HG03064 (cell line): ENCODE measurements around the gene MTCP1.

Source experiments
- ATAC-seq: cut with Tn5 transposase; IDR thresholded peaks from one replicate; pipeline ENCODE4 v1.9.1; 2021; ENCODE audit warnings: low read depth; ENCODE audit not compliant: unreplicated experiment

Gene MTCP1, protein sequence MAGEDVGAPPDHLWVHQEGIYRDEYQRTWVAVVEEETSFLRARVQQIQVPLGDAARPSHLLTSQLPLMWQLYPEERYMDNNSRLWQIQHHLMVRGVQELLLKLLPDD

DNA sequence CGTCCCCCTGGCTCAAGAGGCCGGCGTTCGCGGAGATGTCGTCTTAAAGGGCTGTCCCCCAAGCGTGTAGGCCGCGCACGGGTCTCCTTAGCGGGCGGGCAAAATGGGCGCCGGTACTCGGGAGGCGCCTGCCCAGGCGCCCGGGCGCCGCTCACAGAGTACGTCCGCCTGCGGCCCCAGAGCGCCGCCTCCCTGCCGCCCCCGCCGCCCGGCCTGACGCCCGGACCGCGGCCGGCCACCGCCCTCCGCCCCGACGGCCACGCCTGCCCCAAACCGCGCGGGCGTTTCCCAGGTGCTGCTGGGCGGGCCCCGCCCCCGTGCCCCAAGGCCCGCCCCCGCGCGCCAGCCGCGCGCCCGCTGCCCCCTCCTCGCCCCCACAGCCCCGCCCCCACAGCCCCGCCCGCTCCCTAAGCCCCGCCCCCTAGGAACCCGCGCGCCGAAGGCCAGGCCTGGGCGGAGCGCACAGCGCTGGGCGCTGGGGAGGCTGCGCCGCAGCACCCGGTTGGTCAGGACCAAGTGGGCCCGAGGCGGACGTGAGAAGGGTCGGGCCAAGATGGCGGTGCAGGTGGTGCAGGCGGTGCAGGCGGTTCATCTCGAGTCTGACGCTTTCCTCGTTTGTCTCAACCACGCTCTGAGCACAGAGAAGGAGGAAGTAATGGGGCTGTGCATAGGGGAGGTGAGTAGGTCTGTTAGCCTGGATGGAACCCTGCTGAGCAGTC lies at the start of gene MTCP1, which contains the start of the genes BRCC3 and CMC4:
Gene MTCP1, minus strand, starts transcription at position 162 of the 719 bp plus-strand sequence. CDS start 5,126 bp downstream, outside the sequence.
Gene BRCC3, plus strand, starts transcription at position 534 of the 719 bp plus-strand sequence. Its CDS starts 20 bp downstream, at position 554.
Gene CMC4, minus strand, starts transcription at position 162 of the 719 bp plus-strand sequence. CDS start 7,113 bp downstream, outside the sequence.
- peak; percentile 87 for ATAC-seq

DNA sequence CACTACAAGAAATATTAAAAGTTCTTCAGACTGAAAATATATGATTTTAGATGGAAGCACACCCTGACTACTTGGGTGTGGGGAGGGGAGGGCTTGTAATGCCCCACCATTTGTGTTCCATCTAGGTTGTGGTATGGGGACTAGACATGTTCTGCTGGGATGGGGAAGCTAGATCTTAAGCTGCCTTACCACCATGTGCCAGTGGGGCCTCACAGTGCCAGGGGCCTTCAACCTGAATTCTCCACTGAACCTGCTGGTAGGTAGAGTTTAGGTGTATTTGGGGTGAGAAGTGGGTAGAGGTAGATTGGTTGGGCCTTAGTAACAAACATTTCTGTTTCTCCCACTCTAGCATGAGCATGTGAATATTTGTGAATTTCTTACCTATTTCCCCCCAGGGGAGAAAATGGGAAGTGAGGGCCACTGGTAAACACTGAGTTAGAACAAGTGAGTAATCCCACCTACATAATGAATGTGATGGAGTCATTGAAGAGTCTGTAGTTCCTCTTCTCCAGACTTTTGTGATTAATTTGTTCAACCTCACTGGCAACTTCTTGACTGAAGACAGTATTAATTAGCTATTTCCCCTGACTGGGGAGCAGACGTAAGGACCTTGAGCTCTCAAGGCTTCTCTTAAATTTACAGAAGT lies 44.4 kb upstream of the MTCP1 start:
- ATAC-seq = no peak

DNA sequence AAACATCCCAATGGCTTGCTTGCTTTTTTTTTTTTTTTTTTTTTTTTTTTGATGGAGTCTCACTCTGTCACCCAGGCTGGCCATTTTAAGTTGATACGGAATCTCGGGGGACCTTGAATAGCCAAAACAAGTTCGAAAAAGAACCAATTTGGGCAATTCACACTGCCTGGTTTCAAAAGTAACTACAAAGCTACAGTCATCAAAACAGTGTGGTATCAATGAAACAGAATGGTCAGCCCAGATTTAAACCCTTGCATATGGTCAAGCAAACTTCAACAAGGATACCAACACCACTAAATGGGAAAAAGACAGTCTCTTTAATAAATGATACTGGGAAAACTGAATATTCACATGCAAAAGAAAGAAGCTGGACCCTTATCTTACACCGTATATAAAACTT lies 42.2 kb upstream of the MTCP1 start:
- ATAC-seq = no peak

DNA sequence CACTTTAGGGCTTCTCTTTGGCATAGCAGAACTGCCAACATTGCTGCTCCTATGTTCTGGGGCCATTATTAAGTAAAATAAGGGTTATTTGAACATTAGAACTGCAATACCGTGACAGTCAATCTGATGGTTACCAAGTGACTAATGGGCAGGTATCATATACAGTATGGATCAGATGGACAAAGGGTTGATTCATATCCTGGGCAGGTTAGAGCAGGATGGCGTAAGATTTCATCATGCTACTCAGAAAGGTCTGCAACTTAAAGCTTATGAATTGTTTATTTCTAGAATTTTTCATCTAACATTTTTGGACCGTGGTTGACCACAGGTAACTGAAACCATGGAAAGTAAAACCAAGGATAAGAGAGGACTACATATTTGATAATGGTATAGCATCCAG lies 41.2 kb upstream of the MTCP1 start:
- ATAC-seq = no peak

DNA sequence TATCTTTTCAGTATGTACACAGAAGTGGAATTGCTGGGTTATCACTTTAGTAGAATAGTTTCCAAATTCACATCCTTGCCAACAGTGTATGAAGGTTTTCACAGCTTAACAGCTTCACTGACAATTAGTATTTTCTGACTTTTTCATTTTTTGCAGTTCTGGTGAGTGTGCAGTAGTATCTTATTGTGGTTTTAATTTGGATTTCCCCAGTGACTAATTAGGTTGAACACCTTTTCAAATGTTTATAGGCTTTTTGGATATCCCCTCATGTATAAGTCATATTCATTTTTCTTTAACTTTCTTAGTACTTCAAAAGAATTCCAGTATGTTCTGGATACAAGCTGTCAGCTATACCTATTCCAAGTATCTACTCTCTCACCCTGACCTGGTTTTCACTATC lies 37.5 kb upstream of the MTCP1 start:
- no peak for ATAC-seq

DNA sequence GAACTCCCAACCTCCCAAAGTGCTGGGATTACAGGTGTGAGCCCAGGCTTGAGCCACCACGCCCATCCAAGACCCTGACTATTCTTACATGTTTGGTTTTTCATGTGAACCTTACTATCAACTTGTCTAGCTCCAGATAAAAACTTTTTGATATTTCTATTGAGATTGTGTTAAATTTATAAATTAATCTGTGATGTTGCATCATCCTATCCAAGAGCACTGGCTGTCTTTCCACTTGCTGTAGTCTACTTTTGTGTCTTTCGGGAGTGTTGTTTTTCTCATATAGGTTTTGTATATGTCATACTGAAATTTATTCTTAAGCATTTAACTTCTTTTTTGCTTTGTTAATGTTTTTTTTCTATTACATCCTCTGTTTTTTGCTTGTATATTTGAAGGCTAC lies 35.0 kb upstream of the MTCP1 start:
- ATAC-seq = no peak

DNA sequence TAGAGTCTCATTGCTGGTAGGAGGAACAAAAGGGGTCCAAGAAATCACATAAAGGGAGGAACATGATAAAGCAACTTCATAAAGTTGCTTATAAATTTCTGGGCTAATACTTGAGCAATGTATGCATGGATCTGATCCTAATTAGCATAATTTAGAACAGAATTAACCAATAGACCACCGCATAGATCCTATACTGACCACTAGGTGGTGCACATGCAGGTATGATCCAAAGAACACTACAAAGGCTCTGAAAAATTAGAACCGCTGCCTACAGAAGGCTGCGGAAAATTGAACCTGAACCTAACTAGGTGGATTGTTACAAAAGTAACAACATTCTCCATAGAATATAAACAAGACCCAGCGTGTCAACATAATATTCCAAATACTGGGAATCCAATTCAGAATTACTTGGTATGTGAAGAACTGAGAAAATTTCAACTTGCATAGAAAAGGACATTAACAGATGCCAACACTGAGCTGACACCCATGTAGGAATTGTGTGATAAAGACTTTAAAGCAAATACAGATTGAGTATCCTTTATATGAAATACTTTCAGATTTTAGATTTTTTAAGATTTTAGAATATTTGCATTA lies 23.6 kb upstream of the MTCP1 start:
- ATAC-seq = no peak

DNA sequence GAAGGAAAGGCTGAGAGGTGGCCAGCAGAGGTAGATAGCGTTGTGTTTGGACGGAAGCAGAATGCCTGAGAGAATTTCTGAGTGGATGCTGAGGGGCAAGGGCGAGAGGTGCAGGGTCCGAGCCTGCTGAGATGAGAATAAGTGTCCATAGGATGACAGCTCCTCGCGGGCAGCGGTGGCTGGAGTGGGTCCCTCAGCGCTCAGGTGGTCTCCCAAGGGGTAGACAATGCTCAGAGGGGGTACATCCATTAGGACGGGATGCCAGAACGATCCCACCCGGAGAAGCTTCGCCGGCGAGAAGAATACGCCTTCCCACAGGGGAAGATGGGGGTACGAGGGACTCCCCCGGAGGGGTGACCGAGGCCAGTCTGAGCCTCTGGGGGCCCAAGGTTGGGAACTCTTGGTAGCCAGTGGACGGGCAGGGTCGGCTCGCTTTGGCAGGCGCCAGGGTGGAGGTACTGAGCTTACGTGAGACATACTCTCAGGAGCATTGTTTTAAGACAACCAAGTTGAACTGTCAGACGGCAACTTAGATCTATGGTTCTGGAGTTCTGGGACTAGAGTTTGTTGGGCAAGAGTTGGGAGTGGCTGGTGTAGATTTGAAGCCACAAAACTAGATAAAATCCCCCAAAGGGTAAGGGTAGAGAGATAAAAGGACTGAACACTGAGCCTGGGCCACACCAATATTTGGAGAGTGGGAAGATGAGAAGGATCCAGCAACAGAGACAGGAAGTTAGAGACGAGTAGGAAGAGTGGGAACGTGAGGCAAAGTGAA lies 16.2 kb upstream of the MTCP1 start:
- no peak for ATAC-seq

DNA sequence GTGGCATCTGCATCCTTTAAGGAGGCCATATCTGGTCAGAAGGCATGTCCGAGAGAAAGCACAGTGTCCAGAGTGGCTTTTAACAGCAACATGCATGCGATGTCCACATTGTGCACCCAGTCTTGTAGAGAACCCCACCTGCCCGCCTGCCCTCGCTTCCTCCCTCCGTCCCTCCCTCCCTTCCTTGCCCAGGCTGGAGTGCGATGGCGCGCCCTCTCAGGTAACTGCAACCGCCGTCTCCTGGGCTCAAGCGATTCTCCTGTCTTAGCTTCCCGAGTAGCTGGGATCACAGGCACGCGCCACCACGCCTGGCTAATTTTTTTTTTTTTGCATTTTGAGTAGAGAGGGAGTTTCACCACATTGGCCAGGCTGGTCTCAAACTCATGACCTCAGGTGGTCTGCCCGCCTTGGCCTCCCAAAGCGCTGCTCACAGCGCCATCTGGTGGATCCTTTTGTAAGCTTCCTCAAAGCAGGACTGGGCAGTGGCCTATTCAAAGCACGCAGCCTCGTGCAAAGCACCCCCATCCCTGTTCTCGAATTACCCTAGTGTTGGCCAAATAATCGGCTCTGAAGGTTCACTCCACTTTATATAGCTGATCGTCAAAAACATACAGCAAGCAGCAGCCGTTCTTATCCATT lies 15.4 kb upstream of the MTCP1 start:
- no peak for ATAC-seq

DNA sequence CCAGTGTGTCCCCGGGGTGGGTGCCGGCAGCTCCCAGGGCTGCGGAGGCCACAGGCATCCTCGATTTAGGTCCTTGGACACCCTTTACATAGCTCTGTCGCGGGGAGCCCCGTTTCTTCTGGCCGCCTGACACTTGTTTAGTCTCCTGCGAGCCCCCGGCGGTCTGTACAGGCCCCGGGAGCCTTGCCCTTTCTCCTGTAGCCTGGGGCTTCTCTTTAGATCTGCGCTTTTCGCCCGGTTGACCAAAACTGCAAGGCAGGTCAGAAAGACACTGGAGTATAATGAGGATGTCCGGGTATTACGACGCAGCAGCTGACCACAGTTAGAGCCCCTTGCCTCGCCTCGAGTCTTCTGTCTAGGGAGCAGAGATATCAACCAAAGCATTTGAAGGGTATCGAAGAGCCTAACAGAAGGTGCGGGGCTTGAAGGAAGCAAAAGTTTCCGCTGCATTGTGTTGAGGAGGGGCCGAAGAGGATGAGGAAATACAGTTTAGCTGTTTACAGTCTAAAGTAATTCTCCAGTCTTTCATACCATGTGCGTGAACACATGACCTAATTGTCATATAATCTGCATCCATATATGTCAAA lies 851 bp upstream of the MTCP1 start:
- ATAC-seq = no peak

DNA sequence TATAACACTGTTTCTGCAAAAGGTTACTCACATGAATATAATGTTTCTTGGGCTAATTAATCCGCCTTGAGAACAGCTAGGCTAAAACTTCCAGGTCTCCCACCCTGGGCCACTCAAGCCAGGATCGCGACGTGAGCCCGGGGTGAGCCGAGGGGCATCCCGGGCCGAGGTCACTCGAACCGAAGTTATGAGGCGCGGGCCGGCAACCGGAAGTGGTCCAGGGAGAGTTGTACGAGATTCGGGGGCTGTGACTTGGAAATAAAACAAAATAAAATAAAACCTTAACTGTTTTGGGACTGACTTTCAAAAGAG lies 317 bp downstream of the MTCP1 start:
- peak; percentile 18 for ATAC-seq

DNA sequence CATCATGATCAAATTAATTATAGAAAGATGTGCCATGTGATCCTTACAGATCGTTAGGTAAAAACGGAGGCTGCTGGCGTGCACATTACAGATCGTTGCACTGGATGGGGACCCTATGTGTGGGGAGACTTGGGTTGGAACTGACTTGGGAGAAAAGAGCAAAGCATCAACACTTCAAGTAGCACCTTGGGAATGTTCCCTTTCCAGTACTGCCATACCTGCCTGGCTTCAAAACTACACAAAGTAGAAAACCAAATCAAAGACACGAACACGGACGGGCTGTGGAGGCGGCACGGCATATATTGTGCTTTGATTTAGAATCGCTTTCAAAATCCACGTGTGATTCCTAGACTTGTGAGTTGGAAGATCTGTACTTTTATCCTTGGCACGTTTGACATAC lies 898 bp downstream of the MTCP1 start:
- no peak for ATAC-seq

DNA sequence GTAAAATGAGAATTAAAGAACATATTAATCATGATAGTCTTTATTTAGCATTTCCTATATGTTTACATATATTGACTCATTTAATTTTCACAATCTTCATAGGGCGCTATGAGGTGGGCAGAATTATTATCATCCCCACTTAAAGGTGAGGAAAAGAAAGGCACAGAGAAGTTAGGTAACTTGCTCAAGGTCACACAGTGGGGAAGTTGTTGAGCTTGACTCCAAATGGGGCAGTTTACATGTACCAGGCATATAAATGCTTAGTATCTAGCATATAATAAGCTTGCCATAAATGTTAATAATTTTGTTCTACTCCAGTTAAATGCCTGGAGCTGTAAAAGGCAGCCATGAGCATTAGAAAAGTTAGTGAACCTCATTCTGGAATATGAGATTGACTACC lies 1.5 kb downstream of the MTCP1 start:
- no peak for ATAC-seq

DNA sequence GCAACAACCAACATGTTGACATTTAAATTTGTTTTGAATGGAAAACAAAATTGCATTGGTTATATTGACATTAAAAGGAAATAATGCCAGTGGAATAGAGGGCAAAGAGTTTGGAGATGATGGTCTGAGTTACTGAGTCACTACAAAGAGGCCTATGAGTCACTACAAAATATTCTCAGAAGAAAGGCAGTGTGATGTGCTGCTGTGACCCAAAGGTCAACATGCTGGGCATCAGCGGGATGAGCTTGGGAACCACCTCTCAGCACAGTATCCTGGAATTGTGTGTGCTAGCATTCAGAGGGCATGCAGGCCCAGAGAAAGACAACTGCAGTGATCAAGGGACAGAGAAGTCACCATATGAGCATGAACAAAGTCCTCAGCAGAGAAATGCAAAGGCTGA lies 2.8 kb downstream of the MTCP1 start:
- no peak for ATAC-seq

DNA sequence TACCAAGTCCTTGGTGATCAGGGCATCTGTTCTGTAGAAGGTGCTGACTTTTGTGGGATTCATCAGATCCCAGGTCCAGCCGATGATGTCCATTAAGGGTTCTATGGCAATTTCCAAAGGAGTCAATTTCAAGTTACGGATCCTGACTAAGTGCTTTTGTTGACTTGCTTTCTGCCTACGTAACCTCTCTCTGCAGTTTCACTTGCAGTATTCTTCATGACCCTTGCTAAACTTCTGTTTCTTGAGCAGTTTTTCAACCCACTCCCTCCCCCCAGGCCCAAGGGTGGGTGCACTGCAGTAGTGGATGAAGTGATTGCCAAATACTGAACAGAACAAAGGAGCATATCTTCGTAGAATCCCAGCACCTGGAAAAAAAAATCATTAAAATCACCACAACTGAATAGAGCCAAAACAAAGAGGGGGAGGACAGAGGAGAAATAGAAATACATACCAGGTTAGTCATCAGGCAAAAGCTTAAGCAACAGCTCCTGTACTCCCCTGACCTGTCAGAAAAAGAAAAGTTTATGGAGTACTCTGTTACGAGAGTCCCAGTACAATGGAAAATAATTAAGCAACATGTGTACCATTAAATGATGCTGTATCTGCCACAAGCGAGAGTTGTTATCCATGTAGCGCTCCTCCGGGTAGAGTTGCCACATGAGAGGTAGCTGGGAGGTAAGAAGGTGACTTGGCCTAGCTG lies 5.8 kb downstream of the MTCP1 start:
- no peak for ATAC-seq

DNA sequence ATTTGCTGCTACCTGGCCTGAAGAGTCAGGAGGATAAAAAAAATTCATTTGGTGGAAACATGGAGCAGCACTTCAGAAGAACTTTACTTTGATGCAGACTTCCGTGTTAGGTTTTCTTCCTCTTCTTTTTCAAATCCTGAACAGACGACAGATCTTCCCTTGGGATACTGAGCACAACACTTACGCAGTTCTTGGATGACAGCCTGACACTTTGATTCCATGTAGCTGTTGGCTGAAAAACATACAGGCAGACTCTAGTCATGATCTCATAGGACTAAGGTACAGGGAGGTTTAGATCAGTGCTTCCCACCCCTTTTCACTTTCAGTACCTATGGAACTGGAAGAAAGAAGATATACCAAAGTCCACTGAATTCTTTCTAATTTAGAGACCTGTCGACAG lies 9.2 kb downstream of the MTCP1 start:
- no peak for ATAC-seq

DNA sequence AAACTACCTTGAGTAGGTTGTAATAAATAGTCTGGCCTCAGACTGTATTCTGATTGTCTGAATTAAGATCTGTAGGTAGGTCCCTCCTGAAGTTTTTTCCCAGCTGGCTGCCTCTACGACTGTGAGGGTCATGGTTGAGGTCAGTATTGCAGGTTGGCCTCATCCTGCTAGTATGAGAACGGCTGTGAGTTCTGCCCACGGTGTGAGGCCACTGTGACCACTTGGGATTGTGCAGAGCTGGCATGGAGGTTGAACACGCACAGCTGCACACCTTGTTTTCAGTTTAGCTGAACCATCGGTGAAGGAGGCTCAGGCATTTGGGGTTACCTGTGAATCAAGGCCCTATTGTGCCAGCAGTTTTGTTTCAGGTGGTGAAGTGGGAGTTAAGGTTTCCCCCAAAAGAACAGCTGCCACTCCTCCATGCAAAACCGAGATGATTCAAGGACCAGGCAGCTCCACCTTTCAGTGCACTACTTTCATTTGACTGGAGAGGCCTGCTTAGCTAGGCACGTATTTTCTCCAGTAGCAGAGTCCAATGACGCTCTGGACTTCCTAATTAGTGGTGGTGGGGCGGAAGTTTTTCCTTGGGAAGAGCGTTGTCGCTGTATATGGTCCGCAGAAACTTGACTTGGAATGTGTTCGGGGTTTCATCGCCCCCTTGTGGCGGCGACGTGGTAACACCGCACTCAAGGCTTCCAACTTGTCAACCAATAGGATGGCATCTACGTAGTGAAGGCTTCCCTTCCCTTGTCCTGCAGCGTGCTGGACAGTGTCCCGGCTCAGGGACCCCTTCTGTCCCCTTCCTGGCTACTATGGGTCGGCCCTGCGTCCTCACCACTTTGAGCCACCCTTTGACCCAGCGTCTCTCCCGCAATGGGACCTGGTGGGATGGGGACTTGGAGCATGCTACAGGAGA lies 13.8 kb downstream of the MTCP1 start:
- no peak for ATAC-seq

DNA sequence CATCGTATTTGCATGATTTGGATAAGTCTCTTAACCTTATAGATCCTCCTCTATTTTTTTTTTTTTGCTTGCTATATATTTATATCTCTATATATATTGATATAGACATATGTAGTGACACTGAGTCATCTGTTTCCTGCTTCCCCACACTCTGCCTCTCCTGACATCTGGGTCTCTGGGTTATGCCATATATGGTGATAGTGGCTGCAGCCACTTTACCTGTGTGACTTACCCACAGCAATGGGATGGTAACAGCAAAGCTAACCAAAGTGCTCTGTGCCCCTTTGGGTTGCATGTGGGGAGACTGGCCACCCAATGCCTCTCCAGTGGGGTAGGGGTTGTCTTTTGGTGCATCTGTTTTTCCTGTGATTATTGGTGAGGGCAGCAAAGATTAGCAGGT lies 14.5 kb downstream of the MTCP1 start:
- ATAC-seq = no peak
